C4-2B (cell line): ENCODE measurements around the gene IGDCC3.
A peak's percentile ranks its signal among the peaks of the same experiment; 100 is the strongest.

Experiments used
- H3K27ac ChIP-seq: fragments of 450-650 bp; 2 replicates; pipeline ENCODE4 v1.5.1; 2017
- ZFX ChIP-seq: fragments of 450-650 bp; IDR thresholded peaks from 2 replicates; pipeline ENCODE4 v1.6.1; 2017
- TF ChIP-seq, protein P1 (sequence below): fragments of 450-650 bp; conservative IDR thresholded peaks from 2 replicates; pipeline ENCODE4 v1.5.1; 2017; ENCODE audit warnings: mild to moderate bottlenecking

Gene IGDCC3

GRCh38 chr15:65381445-65382145 is 3.8 kb upstream of the IGDCC3 start:
- no peak overlapping the region for H3K27ac ChIP-seq
- TF ChIP-seq ZFX: no peak
- TF ChIP-seq, protein P1, sequence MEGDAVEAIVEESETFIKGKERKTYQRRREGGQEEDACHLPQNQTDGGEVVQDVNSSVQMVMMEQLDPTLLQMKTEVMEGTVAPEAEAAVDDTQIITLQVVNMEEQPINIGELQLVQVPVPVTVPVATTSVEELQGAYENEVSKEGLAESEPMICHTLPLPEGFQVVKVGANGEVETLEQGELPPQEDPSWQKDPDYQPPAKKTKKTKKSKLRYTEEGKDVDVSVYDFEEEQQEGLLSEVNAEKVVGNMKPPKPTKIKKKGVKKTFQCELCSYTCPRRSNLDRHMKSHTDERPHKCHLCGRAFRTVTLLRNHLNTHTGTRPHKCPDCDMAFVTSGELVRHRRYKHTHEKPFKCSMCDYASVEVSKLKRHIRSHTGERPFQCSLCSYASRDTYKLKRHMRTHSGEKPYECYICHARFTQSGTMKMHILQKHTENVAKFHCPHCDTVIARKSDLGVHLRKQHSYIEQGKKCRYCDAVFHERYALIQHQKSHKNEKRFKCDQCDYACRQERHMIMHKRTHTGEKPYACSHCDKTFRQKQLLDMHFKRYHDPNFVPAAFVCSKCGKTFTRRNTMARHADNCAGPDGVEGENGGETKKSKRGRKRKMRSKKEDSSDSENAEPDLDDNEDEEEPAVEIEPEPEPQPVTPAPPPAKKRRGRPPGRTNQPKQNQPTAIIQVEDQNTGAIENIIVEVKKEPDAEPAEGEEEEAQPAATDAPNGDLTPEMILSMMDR: no peak

DNA sequence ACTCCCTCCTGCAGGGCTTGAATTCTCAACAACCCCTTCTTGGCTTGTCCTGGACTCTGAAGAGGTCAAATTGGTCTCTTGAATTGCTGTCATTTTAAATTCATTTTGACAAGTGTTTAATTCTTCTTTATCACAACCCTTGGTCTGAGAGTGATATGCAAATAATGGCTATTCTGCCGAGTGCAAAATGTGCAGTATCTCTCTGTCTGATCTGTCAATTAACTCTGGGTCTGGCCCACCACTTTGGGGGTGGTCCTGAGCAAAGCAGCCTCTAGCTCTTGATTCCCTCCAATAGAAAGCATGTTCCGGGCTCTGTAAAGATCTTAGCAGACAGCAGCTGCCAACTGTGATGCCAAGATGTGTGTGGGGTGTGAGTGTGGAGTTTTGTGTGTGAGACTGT is 2.2 kb upstream of the IGDCC3 start:
- no peak for TF ChIP-seq ZFX
- TF ChIP-seq, protein P1: no peak
- H3K27ac ChIP-seq: no peak overlapping the region

GRCh38 chr15:65377105-65377975 is 462 bp downstream of the IGDCC3 start:
- TF ChIP-seq, protein P1: no peak
- TF ChIP-seq ZFX: no peak
- peak overlapping the region; percentile 2; the same call in 1 of the 2 replicates for H3K27ac ChIP-seq

DNA sequence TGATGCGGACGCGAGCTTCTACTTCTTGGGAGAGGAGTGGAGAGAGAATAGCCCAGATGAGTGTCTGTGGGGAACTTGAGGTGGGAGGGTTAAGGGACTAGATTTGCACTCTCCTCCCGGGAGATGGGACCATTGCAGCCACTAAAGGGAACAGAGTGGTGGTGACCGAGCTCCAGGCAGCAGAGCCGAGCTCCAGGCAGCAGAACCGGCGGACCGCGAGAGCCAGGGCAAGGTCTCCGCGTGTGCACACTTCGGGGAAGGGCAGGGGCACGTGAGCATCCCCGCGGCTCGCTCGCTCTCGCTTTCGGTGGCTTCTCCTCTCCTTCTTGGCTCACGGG is 1.1 kb downstream of the IGDCC3 start:
- H3K27ac ChIP-seq: peak overlapping the region; percentile 2; the same call in 1 of the 2 replicates
- TF ChIP-seq ZFX: no peak
- TF ChIP-seq, protein P1: no peak

DNA sequence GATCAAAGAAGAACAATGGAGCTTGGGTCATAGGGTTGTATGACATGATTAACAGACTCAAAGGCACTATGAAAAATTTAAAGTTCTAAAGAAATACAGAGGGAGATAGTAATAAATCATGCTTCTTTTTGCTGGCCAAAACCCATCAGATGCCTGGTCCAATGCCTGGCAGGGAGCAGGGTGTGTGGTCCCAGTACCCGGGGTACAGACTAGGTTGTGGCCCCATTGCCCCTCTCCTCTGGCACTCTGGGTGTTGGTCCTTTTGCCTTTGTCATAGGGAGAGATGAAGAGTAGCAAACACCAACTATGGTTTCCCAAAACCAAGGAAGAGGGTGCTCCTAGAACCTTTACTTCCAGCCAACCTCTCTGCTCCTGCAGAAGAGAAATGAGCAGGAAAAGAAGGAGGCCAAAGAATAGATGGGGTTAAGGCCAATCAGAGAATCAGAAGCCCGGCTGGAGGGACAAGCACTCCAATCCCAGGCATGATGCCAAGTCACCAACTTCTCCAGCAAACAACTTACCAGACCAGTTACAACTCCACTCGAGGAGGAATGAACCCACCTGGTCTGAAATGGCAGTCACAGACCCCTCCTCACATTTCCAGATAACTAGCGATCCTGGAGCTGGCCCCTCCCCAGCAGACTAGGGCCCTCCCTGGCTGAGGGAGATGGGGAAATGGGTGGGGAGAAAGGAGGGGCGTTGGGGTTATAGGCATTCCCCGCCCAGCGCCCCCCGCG is 1.8 kb downstream of the IGDCC3 start:
- TF ChIP-seq ZFX: no peak
- TF ChIP-seq, protein P1: no peak
- H3K27ac ChIP-seq: no peak overlapping the region

DNA sequence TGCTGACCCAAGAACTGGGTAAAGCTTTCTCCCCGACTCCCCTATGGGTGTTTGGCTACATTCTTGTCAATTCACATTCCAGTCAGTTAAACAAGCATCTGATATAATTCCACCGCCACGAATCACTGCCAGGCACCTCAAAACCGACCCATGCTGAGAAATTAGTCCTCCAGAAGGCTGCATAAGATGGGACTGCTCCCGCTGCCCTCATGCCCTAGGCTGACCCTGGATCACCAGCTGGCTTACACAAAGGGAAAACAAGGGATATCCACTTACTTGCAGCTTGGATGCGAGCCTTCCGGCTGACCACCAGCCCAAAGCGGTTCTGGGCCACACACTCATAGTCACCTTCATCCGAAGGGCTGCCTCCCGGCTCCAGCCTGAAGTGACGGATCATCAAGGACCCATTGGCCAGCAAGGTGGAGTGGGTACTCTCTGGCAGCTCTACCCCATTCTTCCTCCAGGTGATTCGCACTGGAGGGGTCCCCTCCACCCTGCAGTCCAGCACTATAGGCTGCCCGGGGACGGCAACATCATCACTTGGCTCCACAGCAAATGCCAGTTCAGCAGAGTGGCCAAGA is 2.9 kb downstream of the IGDCC3 start:
- no peak for TF ChIP-seq ZFX
- TF ChIP-seq, protein P1: no peak

More for the DNA sequence above, 2.9 kb downstream of the IGDCC3 start:
- no peak overlapping the region for H3K27ac ChIP-seq
